SH-SY5Y (cell line): ENCODE data around the gene CHGA.

ENCODE experiments used
- GATA2 ChIP-seq: IDR thresholded peaks from 2 replicates; pipeline ENCODE4 v1.6.1; 2011; ENCODE audit warnings: mild to moderate bottlenecking, low read depth, low read length
- GATA3 ChIP-seq: IDR thresholded peaks from 2 replicates; pipeline ENCODE4 v1.6.1; 2011; ENCODE audit warnings: low read depth, mild to moderate bottlenecking, low read length, moderate library complexity

- TF ChIP-seq GATA3 (no peak), GATA2 (no peak)
Observed at GRCh38 chr14:92944976-92945375, 22.0 kb downstream of the CHGA start.
